ENCODE measurements around the gene CLASP2. TPM values are rescaled to one million over a fixed set of nuclear protein-coding genes. Genes with fewer than 3 reads are reported as not detected.

The CLASP2 gene
- total RNA-seq, 1 experiment from 2014 or later: 66.3 TPM

DNA sequence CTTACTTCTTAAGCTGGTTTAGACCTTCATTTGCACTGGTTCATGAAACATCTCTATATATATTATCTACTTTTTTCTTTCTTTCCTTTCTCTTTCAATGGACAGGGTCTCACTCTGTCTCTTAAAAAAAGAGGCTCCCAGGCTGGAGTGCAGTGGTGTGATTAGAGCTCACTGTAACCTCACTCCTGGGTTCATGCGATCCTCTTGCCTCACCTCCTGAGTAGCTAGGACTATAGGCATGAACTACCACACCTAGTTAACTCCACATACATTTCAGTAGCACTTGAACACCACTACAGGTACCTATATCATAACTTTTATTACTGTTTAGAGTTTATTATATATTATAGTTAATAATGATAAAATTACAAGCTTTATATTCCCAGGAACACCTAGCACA, 160.8 kb downstream of the CLASP2 start:
- Histone ChIP-seq H3K4me1 (no peaks in the 10 kb centered on the region), H3K9me3 (no peaks in the 10 kb centered on the region), H3K4me3 (ENCODE audit: low read depth, low read length) (no peak overlapping the region), H3K36me3 (ENCODE audit: control insufficient read depth, insufficient read depth, low read length) (no peaks in the 10 kb centered on the region), H3K27me3 (replicated peaks; ENCODE audit: control insufficient read depth, insufficient read depth, low read length) (no peaks in the 10 kb centered on the region)
- POLR2A ChIA-PET: no interaction called here
- TF ChIP-seq CTCF (IDR thresholded peaks at IDR 0.05; ENCODE audit: insufficient read depth in 1 of 2, low read depth in 1 of 2, low read length in 1 of 2, severe bottlenecking in 1 of 2, unreplicated experiment in 1 of 2): no peak
- intact Hi-C loops (cut with micrococcal nuclease; ENCODE audit: unreplicated experiment): no loop called here
- H3K36me3 Mint-ChIP-seq (ENCODE audit: insufficient read depth, unreplicated experiment): peaks cover 29% of the 10 kb centered on the region
- no peaks in the 10 kb centered on the region for H3K9me3 Mint-ChIP-seq (ENCODE audit: unreplicated experiment)
- CTCF ChIA-PET: no interaction called here
- H3K4me3 Mint-ChIP-seq (ENCODE audit: unreplicated experiment): no peak overlapping the region
- H3K27me3 Mint-ChIP-seq (ENCODE audit: insufficient read depth, unreplicated experiment): no peaks in the 10 kb centered on the region
- H3K4me1 Mint-ChIP-seq (ENCODE audit: low read depth, unreplicated experiment): no peaks in the 10 kb centered on the region
- no peak overlapping the region for H3K27ac Mint-ChIP-seq (ENCODE audit: unreplicated experiment)
- BruUV-seq (replicated peaks): no TSS peak
- no peak for DNase-seq

- H3K4me1 Mint-ChIP-seq (ENCODE audit: low read depth, unreplicated experiment): no peaks in the 10 kb centered on the region
- Histone ChIP-seq H3K9me3 (no peaks in the 10 kb centered on the region), H3K27me3 (replicated peaks; ENCODE audit: control insufficient read depth, insufficient read depth, low read length) (no peaks in the 10 kb centered on the region), H3K36me3 (ENCODE audit: control insufficient read depth, insufficient read depth, low read length) (no peaks in the 10 kb centered on the region), H3K4me3 (ENCODE audit: low read depth, low read length) (no peak overlapping the region), H3K4me1 (no peaks in the 10 kb centered on the region)
- H3K36me3 Mint-ChIP-seq (ENCODE audit: insufficient read depth, unreplicated experiment): peaks cover 41% of the 10 kb centered on the region
- BruUV-seq (replicated peaks): no TSS peak
- no peak for TF ChIP-seq CTCF (IDR thresholded peaks at IDR 0.05; ENCODE audit: insufficient read depth in 1 of 2, low read depth in 1 of 2, low read length in 1 of 2, severe bottlenecking in 1 of 2, unreplicated experiment in 1 of 2)
- no peak for DNase-seq
- H3K27me3 Mint-ChIP-seq (ENCODE audit: insufficient read depth, unreplicated experiment): no peaks in the 10 kb centered on the region
- ChIA-PET CTCF (no interaction called here), POLR2A (no interaction called here)
- no peak overlapping the region for H3K4me3 Mint-ChIP-seq (ENCODE audit: unreplicated experiment)
- H3K27ac Mint-ChIP-seq (ENCODE audit: unreplicated experiment): no peak overlapping the region
- H3K9me3 Mint-ChIP-seq (ENCODE audit: unreplicated experiment): peaks cover 12% of the 10 kb centered on the region
- intact Hi-C loops (cut with micrococcal nuclease; ENCODE audit: unreplicated experiment): loop anchor here (10.0 kb wide), 1 partner anchor 238 kb away; no protein-coding TSS in a partner anchor
These were observed 171.0 kb downstream of the CLASP2 start for GRCh38 chr3:33547101-33547500.

DNA sequence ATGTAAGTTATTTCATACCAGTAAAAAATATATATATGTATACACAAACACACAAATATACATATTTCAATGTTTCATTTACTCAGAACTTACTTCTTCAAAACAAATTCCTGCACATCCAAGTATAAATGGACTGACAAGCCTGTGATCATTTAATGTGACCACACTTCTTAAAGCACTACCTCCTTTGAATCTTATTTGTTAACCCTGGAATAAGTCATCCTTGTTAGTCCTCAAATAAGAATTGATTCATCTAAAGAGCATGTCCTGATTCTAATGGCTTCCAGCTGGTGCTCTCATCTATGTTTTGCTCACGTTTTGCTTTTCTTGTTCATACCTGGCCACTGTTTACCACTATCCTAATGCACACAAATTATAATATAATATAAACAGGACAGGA, 173.9 kb downstream of the CLASP2 start:
- H3K9me3 ChIP-seq: no peaks in the 10 kb centered on the region
- Mint-ChIP-seq H3K36me3 (ENCODE audit: insufficient read depth, unreplicated experiment) (peaks cover 21% of the 10 kb centered on the region), H3K27me3 (ENCODE audit: insufficient read depth, unreplicated experiment) (no peaks in the 10 kb centered on the region), H3K27ac (ENCODE audit: unreplicated experiment) (no peak overlapping the region), H3K4me1 (ENCODE audit: low read depth, unreplicated experiment) (no peaks in the 10 kb centered on the region), H3K9me3 (ENCODE audit: unreplicated experiment) (peaks cover 12% of the 10 kb centered on the region), H3K4me3 (ENCODE audit: unreplicated experiment) (no peak overlapping the region)
- no peak overlapping the region for H3K4me3 ChIP-seq (ENCODE audit: low read depth, low read length)
- no peaks in the 10 kb centered on the region for H3K4me1 ChIP-seq
- ChIA-PET POLR2A (no interaction called here), CTCF (no interaction called here)
- no peak for TF ChIP-seq CTCF (IDR thresholded peaks at IDR 0.05; ENCODE audit: insufficient read depth in 1 of 2, low read depth in 1 of 2, low read length in 1 of 2, severe bottlenecking in 1 of 2, unreplicated experiment in 1 of 2)
- no peaks in the 10 kb centered on the region for H3K36me3 ChIP-seq (ENCODE audit: control insufficient read depth, insufficient read depth, low read length)
- no peaks in the 10 kb centered on the region for H3K27me3 ChIP-seq (replicated peaks; ENCODE audit: control insufficient read depth, insufficient read depth, low read length)
- intact Hi-C loops (cut with micrococcal nuclease; ENCODE audit: unreplicated experiment): loop anchor here (10.0 kb wide), 1 partner anchor 241 kb away; no protein-coding TSS in a partner anchor
- DNase-seq: no peak
- no TSS peak for BruUV-seq (replicated peaks)

Data from Caco-2 (cell line).